Nephron progenitor cell (in vitro differentiated cells): ENCODE measurements around the gene ARMC3.
A peak's percentile ranks its signal among the peaks of the same experiment; 100 is the strongest.

Experiments
- DNase-seq: peaks from one replicate; pipeline ENCODE4 v3.0.0; 2021
- H3K27ac Mint-ChIP-seq: 2 replicates; pipeline ENCODE4 v1.8.0; 2021; ENCODE audit warnings: mild to moderate bottlenecking, moderate library complexity, mixed read lengths
- H3K27me3 Mint-ChIP-seq: 2 replicates; pipeline ENCODE4 v1.8.0; 2021; ENCODE audit warnings: mild to moderate bottlenecking, low read depth, mixed read lengths; ENCODE audit not compliant: poor library complexity
- H3K36me3 Mint-ChIP-seq: 2 replicates; pipeline ENCODE4 v1.8.0; 2021; ENCODE audit warnings: low read depth, mixed read lengths
- H3K4me1 Mint-ChIP-seq: 2 replicates; pipeline ENCODE4 v1.8.0; 2021; ENCODE audit warnings: mixed read lengths
- H3K4me3 Mint-ChIP-seq: 2 replicates; pipeline ENCODE4 v1.8.0; 2021; ENCODE audit warnings: mild to moderate bottlenecking, moderate library complexity, mixed read lengths
- H3K9me3 Mint-ChIP-seq: 2 replicates; pipeline ENCODE4 v1.8.0; 2021; ENCODE audit warnings: mild to moderate bottlenecking, moderate library complexity, mixed read lengths
- CTCF ChIP-seq: fragments of 200-600 bp; sonication (generic); IDR thresholded peaks from 2 replicates; pipeline ENCODE4 v1.5.0; 2021; ENCODE audit warnings: antibody characterized with exemption

The ARMC3 gene

GRCh38 chr10:22998091-22998490 lies 70.2 kb downstream of the ARMC3 start:
- no peak for TF ChIP-seq CTCF
- H3K4me1 Mint-ChIP-seq = peaks cover 59% of the 10 kb centered on the region
- no peaks in the 10 kb centered on the region for H3K36me3 Mint-ChIP-seq
- H3K27ac Mint-ChIP-seq = no peak overlapping the region
- DNase-seq = no peak
- H3K4me3 Mint-ChIP-seq = no peak overlapping the region
- H3K9me3 Mint-ChIP-seq = no peaks in the 10 kb centered on the region
- no peaks in the 10 kb centered on the region for H3K27me3 Mint-ChIP-seq

GRCh38 chr10:22999942-23000341 lies 72.1 kb downstream of the ARMC3 start:
- Mint-ChIP-seq H3K27me3 (no peaks in the 10 kb centered on the region), H3K9me3 (no peaks in the 10 kb centered on the region)
- TF ChIP-seq CTCF = no peak

GRCh38 chr10:23001901-23002516 lies 74.2 kb downstream of the ARMC3 start:
- Mint-ChIP-seq H3K27me3 (peaks cover 3% of the 10 kb centered on the region), H3K36me3 (no peaks in the 10 kb centered on the region), H3K4me3 (peak overlapping the region; percentile 44), H3K4me1 (peaks cover 73% of the 10 kb centered on the region), H3K9me3 (no peaks in the 10 kb centered on the region), H3K27ac (peak overlapping the region; percentile 83)
- peak; percentile 73 for DNase-seq
- TF ChIP-seq CTCF = no peak

More at GRCh38 chr10:22999942-23000341, 72.1 kb downstream of the ARMC3 start:
- H3K27ac Mint-ChIP-seq = no peak overlapping the region
- peaks cover 67% of the 10 kb centered on the region for H3K4me1 Mint-ChIP-seq
- H3K36me3 Mint-ChIP-seq = no peaks in the 10 kb centered on the region
- no peak overlapping the region for H3K4me3 Mint-ChIP-seq
- no peak for DNase-seq

GRCh38 chr10:23005150-23005549 lies 77.3 kb downstream of the ARMC3 start:
- TF ChIP-seq CTCF = no peak
- H3K4me1 Mint-ChIP-seq = peaks cover 84% of the 10 kb centered on the region
- no peak overlapping the region for H3K4me3 Mint-ChIP-seq
- H3K36me3 Mint-ChIP-seq = no peaks in the 10 kb centered on the region
- no peak overlapping the region for H3K27ac Mint-ChIP-seq
- H3K9me3 Mint-ChIP-seq = no peaks in the 10 kb centered on the region
- no peak for DNase-seq
- peaks cover 10% of the 10 kb centered on the region for H3K27me3 Mint-ChIP-seq

DNA sequence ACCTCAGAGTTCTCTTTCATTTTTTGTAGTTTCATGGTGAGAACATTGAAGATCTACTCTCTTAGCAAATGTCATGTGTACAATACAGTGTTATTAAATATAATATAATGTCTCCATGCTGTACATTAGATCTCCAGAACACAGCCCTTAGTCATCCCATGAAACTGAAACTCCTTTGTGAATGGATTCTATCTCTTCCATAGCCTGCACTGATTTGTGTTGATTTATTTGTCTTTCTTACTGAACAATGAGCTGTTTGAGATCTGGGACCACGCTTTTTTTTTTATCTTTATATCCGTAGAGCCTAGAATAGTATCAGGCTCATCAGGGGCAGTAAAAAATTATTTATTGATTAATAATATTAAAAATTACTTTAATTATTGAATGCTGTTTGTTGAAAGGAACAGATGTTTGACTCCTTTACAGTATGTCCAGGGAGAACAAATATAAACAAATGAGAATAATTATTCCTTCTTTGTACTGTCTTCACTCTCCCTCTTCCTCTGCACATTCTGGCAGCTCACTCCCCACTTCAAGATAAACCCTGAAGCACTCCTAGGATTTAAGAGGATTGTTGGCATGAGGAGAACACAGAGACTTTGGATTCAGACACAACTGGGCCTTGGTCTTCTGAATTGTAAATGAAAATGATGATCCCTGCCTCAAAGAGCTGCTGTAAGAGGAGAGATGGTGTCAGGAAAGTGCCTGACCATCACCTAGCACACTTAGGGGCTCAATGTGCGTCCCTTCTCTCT lies 85.9 kb downstream of the ARMC3 start:
- DNase-seq = no peak
- no peaks in the 10 kb centered on the region for H3K36me3 Mint-ChIP-seq
- H3K4me1 Mint-ChIP-seq = peaks cover 7% of the 10 kb centered on the region
- H3K27me3 Mint-ChIP-seq = peaks cover 14% of the 10 kb centered on the region
- H3K4me3 Mint-ChIP-seq = no peak overlapping the region
- no peak overlapping the region for H3K27ac Mint-ChIP-seq
- H3K9me3 Mint-ChIP-seq = no peaks in the 10 kb centered on the region
- TF ChIP-seq CTCF = no peak
